C4-2B (cell line): ENCODE data around the gene B4GALNT4.

Source experiments
- ZFX ChIP-seq: fragments of 450-650 bp; IDR thresholded peaks from 2 replicates; pipeline ENCODE4 v1.6.1; 2017
- TF ChIP-seq, protein P1 (sequence below): fragments of 450-650 bp; conservative IDR thresholded peaks from 2 replicates; pipeline ENCODE4 v1.5.1; 2017; ENCODE audit warnings: mild to moderate bottlenecking

DNA sequence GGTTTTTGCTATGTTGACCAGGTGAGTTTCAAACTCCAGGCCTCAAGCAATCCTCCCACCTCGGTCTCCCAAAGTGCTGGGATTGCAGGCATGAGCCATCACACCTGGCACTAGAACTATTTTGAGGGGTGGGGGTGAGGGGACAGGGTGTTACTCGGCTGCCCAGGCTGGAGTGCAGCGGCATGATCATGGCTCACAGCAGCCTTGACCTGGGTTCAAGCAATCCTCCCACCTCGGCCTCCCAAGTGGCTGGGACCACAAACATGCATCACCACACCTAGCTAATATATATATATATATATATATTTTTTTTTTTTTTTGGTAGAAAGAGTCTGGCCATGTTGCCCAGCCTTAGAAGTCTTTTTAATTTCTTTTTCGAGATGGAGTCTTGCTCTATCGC is 31.6 kb upstream of the B4GALNT4 start:
- TF ChIP-seq, protein P1, sequence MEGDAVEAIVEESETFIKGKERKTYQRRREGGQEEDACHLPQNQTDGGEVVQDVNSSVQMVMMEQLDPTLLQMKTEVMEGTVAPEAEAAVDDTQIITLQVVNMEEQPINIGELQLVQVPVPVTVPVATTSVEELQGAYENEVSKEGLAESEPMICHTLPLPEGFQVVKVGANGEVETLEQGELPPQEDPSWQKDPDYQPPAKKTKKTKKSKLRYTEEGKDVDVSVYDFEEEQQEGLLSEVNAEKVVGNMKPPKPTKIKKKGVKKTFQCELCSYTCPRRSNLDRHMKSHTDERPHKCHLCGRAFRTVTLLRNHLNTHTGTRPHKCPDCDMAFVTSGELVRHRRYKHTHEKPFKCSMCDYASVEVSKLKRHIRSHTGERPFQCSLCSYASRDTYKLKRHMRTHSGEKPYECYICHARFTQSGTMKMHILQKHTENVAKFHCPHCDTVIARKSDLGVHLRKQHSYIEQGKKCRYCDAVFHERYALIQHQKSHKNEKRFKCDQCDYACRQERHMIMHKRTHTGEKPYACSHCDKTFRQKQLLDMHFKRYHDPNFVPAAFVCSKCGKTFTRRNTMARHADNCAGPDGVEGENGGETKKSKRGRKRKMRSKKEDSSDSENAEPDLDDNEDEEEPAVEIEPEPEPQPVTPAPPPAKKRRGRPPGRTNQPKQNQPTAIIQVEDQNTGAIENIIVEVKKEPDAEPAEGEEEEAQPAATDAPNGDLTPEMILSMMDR = no peak
- no peak for TF ChIP-seq ZFX
